Bronchial epithelial cell (primary cell): ENCODE measurements around the gene FGF1. TPM values are rescaled to one million over a fixed set of nuclear protein-coding genes. Genes with fewer than 3 reads are reported as not detected.

Experiments used
- DNase-seq: peaks from one replicate; pipeline ENCODE4 v3.0.0-alpha.2; 2010; ENCODE audit warnings: low read depth
- FAIRE-seq: peaks from 2 replicates; lab custom pipeline; 2011; peaks lifted over from hg19 to GRCh38; lab: Jason Lieb, UNC
- H3K27me3 ChIP-seq: 2 replicates; pipeline ENCODE4 v1.5.1; 2011; ENCODE audit warnings: low read length; ENCODE audit not compliant: control insufficient read depth, insufficient read depth
- H3K36me3 ChIP-seq: 2 replicates; pipeline ENCODE4 v1.5.1; 2011; ENCODE audit warnings: low read length; ENCODE audit not compliant: control insufficient read depth, insufficient read depth
- H3K4me3 ChIP-seq: 2 replicates; pipeline ENCODE4 v1.5.1; 2011; ENCODE audit warnings: mild to moderate bottlenecking, low read depth, low read length, control low read depth
- CTCF ChIP-seq: IDR thresholded peaks from 2 replicates; pipeline ENCODE4 v1.5.1; 2011; ENCODE audit warnings: mild to moderate bottlenecking, moderate library complexity, low read length, control low read depth, inconsistent platforms; ENCODE audit not compliant: insufficient read depth, severe bottlenecking
- total RNA-seq: library from RNA; depleted of rRNA; stranded (reverse); fragments of >200 nt; gene quantifications from 2 replicates; pipeline ENCODE4 v1.2.1, GENCODE V29; 2014

The FGF1 gene
- total RNA-seq, 1 donor from 2014 or later: under 0.01 TPM

GRCh38 chr5:142679744-142680143 is 6.1 kb downstream of the FGF1 start:
- no peak overlapping the region for H3K4me3 ChIP-seq
- H3K36me3 ChIP-seq: no peaks in the 10 kb centered on the region
- H3K27me3 ChIP-seq: no peaks in the 10 kb centered on the region
- TF ChIP-seq CTCF: no peak
- FAIRE-seq (no peak), DNase-seq (no peak)

GRCh38 chr5:142678529-142678928 is 7.4 kb downstream of the FGF1 start:
- FAIRE-seq (no peak), DNase-seq (no peak)
- Histone ChIP-seq H3K36me3 (no peaks in the 10 kb centered on the region), H3K4me3 (no peak overlapping the region), H3K27me3 (no peaks in the 10 kb centered on the region)
- TF ChIP-seq CTCF: no peak

DNA sequence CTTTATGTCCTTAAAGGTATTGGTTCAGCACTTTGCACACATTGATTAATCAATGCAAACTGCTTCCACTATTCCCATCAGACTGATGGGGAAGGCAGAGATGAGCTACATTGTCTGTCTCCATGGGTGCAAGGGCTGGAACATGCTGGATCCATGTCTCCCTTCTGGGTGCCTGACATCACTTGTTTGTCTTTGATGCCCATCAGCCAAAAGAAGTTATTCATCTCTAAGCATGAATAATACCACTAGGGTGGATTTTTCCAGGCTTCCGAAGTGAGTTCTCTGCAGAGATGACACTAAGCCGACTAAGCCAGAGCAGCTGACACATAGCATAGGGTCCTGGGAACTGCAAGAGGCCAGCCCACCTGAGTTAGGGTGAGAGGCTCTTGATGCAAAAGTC is 8.7 kb downstream of the FGF1 start:
- no peak for TF ChIP-seq CTCF
- DNase-seq (peak; percentile 83), FAIRE-seq (peak; percentile 18)
- Histone ChIP-seq H3K4me3 (no peak overlapping the region), H3K27me3 (no peaks in the 10 kb centered on the region), H3K36me3 (no peaks in the 10 kb centered on the region)

DNA sequence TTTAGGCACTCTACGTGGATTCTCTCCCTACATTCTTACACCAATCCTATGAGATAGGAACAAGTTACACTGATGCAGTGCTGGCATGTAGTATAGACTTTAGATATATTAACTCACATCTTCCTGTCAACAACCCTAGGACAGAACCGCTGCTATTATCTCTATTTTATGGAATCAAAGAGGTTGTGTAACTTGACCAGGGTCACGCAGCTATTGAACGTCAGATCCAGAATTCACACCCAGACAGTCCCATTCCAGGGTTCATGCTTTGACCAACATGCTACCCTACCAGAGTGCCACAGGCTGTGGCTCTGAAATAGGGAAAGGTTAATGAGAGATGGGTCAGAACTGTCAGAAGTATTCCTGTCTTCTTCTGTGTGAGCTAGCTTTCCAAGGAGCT is 9.6 kb downstream of the FGF1 start:
- Histone ChIP-seq H3K27me3 (no peaks in the 10 kb centered on the region), H3K4me3 (no peak overlapping the region), H3K36me3 (no peaks in the 10 kb centered on the region)
- TF ChIP-seq CTCF: no peak
- FAIRE-seq (no peak), DNase-seq (no peak)

DNA sequence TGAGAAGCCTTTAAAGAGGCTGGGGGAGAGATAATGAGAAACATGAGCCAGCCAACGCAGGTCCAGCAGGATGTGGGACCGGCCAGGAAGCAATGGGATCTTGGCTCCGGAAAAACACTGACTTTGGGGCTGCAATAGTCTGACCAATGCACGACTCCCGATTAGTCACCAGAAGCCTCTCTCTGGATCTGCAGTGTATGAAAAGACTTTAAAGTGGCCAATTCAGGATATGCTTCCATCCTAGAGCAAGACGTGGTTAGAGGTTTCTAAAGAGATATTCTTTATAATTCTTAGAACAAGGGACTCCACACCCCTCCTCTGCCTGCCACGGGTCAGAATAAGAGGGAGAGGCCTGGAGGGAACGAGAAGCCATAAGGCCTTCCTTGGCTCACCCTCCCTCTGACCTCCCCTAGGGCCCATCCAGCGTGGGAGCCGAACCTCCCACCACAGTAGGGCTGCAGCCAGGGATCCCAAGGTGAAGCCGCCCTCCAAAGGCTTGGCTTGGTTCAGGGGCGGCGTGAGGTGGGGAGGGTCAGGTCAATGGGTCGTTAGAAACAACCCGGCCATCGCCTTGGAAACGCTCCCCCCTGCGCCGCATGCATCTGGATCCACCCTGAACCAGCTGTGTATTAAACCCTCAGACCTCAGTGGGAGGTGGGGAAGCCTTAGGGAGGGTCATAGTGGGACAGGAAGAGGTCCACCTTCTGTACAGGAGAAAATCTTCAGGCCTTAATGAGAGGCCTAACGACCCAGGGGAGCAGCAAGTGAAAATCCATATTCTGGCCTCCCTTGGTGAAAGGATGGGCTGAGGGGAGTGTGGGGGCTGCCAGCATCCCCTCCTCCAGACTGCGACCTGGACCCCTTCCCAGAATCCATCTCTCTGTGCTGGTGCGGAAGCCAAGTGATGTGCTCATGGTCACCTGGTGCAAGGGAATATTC is 11.1 kb downstream of the FGF1 start:
- no peak for FAIRE-seq
- TF ChIP-seq CTCF: no peak

More for the DNA sequence above, 11.1 kb downstream of the FGF1 start:
- Histone ChIP-seq H3K4me3 (no peak overlapping the region), H3K36me3 (no peaks in the 10 kb centered on the region), H3K27me3 (no peaks in the 10 kb centered on the region)
- DNase-seq: peak; percentile 64
